HG02798 (cell line): ENCODE measurements around the gene PIWIL1.

Experiments used
- ATAC-seq: cut with Tn5 transposase; IDR thresholded peaks from one replicate; pipeline ENCODE4 v1.9.1; 2021; ENCODE audit warnings: mild to moderate bottlenecking; ENCODE audit not compliant: unreplicated experiment, poor library complexity

PIWIL1 gene

DNA sequence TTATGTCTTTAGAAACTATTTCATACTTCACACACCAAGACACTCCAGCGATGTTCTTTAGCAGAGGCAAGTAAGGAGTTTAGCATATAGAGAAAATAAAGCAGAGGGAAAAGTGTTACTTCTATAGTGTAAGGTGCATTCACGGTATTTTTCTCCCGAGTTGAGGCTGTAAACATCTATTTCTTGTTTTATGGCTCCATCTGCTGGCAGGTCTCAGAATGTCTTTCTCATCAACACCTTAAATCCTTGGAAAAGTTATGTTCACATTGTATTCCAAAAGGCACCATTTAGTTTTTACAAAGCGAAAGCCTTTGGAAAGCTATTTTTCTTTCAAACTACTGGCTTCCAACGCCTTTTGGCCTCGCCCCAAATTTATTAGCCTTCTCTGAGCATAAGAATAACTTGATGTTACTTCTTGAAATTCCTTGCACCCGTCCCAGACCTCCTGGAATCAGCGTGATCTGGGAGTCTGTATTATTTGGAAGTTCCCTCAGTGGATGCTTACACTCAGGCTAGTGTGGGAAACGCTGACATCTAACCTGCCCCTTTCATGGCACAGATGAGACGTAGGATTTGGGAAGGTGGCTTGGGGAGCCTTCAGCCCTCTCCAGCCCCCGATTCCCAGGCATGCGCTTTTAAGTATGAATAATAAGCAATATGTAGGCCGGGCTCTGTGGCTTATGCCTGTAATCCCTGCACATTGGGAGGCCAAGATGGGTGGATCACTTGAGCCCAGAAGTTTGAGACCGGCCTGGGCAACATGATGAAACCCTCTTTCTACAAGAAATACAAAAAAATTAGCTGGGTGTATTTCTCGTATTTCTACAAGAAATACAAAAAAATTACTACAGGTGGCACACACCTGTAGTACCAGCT, 1.9 kb upstream of the PIWIL1 start:
- no peak for ATAC-seq

DNA sequence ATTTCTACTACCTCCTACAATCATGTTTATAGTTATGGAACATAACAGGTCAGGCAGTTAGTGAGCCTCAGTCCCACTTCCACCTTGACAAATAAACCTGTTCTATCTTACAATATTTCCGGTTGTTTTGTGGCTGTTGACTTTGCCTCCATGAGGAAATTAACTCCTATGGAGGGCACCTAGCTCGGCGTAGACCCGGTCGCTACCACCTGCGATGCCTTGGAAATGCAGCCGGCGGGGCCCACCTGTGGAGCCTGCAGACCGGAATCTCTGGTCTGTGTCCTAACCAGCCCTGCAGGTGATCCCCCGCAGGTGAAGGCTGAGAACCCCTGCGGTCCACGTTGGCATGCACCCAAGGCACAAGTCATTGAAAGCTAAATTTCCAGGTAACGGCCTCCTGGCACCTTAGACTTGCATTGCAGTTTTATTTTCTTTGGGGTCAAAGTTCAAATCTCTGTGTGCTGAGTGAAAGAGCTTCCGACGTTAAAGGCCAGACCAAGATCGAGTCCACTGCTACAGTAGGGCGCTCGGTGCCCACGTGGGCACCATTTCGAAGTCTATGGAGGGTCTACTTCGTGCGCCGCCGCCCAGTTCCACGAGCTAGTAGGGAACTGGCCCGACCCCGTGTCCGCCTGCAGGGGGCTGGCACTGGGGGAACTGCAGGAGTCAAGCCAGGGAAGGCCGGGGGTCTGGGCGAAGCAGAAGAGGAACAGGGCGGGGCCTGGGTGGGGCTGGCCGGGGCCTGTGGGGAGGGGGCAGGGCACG, 782 bp upstream of the PIWIL1 start:
- no peak for ATAC-seq

DNA sequence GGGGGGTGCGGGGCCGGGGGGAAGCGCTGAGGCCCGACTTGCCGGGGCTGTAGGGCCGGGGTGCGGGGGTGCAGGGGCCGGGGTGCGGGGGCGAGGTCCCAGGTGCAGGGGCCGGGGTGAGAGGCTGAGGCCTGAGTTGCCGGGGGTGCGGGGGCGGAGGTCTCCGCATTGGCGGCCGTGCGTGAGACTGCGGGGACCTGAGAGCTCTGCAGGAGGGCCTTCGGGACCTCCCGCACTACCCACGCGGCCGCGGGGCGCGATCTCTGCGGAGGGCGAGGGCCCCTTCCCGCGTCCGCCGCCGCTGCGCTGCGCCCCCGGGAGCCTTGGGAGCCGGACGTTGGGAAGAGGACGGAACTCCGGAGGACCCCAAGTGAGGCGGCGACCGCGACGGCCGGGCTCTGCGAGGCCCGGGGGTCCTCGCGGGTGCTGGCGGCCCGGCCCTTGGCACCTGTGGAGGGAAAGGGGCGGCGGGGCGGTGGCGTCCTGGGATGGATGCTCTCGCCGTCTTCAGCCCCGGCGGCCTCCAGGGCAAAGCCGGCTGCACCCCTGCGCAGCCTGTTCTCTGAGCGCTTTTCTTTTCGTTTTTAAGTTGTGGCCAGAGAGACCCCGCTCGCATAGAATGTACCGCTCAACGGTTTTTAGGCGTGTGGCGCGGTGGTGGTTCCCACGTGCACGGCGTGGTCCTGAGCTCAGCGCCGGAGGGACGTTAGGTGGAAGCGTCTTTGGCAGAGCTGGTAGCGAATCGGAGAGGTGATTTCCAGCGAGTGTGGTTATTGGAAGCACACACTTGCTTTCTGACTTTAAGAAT, 1.3 kb downstream of the PIWIL1 start:
- ATAC-seq, result no peak

DNA sequence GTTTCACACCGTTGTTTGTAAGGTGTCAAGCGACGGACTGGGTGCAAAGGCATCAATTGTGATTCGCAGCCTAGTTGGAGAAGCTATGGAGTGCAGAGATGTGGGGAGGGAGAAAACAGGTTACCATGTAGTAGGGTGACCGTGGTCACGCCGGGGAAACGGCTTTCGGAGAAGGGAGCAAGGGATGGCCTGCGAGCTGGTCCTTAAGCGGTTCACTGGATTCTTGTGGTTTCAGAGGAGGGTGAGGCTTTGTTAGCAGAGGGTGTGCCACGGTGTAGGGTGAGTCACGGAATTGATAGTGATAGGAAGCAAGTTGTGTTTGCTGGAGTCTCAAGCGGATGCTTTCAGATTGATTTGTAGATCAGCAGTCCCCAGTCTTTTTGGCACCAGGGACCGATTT, 2.3 kb downstream of the PIWIL1 start:
- no peak for ATAC-seq

DNA sequence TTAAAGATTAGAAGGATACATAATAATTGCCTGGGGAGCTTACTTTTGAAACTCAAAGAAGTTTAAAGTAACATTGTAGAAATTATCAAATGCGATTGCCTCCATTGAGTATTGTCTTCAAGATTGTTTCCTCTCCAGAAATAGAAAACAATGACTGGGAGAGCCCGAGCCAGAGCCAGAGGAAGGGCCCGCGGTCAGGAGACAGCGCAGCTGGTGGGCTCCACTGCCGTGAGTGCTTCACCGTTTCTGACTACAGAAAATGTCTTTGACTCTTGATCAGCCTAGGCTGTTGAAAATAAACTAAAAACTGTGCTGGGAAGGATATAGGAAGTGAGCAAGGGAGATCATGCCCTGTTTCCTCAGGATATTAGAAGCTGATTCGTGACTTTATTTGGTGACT, 4.8 kb downstream of the PIWIL1 start:
- ATAC-seq, result no peak

DNA sequence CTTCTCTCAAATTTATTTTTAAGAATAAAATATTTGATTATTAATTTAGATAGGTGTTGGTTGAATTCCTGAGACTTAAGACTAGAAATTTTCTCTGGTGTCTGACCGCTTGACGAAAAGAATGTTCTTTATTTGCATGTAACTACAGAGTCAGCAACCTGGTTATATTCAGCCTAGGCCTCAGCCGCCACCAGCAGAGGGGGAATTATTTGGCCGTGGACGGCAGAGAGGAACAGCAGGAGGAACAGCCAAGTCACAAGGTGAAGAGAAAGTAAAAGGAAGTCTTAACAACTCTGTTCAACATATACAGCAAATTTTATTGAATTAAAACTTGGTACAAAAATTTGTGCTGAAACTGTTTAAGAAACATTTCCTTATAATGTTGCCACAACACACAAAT, 5.2 kb downstream of the PIWIL1 start:
- no peak for ATAC-seq

DNA sequence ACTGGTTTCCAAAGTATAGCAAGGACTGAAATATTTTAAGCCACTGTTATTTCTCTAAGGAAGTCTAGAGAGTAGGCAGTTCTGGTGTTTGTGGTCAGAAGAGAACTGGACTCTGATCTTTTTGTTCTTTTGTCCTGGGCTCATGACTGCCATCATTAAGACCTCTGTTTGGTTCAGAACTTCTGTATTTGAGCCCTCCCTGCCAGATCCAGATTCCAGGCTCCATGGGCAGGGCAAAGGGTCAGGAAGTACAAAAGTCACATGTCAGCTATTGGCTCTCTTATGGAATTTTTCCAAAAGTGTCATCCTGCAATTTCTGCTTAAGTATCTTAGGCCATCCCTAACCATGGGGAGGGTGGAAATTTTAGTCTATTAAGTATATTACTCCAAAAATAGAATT, 6.8 kb downstream of the PIWIL1 start:
- no peak for ATAC-seq

DNA sequence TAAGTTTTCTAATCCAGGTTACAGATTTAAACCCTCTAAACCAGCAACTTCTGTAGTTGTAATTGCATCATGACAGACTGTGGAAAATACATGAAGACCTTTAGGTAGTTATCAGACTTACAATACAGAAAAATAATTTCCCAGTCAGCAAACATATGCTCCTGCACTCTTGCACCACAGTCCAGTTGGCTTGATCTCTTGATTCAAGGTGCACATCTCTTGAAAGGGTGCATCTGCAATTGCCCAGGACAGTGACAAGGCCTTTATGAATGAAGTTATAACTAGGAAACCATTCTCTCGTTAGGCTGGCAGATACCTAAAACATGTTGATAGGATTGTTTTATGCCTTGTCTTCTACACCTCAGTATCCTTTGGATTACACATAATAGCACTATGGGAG, 7.6 kb downstream of the PIWIL1 start:
- ATAC-seq, result no peak

DNA sequence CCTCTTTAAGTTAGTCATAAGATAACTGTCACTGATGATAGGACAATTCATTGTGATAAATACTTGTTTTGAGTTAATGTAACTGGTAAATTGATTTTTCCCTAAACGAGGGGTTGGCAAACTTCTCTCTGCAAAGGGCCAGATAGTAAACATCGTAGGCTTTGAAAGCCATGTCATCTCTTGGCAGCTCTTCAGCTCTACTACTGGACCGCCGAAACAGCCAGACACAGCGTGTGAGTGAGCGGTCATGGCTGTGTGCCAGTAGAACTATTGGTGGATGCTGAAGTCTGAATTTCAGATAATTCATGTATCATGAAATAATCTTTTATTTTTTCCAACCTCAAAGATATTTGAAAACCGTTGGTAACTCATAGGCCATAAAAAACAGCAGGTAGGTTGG, 9.9 kb downstream of the PIWIL1 start:
- no peak for ATAC-seq

DNA sequence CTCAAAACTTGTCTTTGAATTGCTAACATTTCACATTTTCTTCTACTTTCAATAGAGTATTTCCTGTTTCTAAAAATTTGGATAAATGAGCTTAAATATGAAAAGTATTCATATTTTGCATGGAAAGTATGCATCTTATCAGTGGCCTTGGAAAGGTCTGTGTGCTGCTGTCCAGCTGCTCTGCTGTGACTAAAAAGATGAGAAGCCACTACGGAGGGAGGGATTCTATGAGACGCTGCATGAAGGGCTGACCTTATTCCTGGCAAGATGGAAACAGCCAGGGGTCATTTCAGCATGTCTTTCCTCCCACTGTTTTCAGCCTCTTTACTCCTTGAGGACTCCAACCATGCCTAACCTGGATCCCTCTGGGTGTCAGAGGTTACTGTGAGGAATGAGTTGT, 13.0 kb downstream of the PIWIL1 start:
- no peak for ATAC-seq

DNA sequence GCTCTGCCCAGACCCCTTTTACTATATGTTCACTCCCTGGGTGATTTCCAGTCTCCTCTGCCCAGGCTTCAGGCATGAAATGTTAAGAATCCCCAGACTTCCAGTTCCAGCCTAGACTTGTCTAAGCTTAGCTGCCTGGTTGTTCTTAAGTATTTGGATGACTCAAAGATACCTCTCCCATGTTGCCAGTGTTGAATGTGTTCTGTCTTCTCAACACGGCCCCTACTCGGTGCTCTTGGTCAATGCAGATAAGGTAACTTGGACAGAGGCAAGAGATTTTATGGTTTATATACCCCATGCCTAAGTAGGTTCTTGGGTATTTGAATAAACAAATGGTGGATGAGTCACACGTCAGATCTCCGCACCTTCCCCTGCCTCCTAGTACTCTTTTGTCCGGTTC, 13.6 kb downstream of the PIWIL1 start:
- no peak for ATAC-seq

DNA sequence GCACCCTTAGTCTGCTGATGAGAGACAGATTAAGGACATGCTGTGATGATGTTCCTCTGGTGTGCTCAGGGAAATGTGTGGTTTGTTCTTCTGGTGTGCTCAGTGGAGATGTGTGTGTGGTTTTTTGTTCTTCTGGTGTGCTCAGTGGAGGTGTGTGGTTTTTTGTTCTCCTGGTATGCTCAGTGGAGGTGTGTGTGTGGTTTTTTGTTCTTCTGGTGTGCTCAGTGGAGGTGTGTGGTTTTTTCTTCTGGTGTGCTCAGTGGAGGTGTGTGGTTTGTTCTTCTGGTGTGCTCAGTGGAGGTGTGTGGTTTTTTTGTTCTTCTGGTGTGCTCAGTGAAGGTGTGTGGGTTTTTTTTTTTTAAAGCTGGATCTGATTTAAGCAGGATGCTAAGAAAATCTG, 15.4 kb downstream of the PIWIL1 start:
- no peak for ATAC-seq

DNA sequence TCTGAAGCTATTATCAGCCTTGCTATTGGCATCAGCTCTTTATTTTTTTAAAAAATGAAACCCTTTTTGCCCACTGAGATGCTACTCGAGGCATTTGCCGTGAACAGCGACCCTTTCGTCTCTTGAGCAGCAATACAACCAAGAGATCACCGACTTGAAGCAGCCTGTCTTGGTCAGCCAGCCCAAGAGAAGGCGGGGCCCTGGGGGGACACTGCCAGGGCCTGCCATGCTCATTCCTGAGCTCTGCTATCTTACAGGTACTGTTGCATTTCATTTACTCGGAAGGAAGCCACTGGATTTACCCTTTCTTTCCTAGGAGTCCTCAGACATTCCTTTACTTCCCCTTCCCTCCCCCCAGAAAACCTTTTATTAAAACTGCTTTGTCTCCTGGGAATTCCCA, 16.7 kb downstream of the PIWIL1 start:
- no peak for ATAC-seq

DNA sequence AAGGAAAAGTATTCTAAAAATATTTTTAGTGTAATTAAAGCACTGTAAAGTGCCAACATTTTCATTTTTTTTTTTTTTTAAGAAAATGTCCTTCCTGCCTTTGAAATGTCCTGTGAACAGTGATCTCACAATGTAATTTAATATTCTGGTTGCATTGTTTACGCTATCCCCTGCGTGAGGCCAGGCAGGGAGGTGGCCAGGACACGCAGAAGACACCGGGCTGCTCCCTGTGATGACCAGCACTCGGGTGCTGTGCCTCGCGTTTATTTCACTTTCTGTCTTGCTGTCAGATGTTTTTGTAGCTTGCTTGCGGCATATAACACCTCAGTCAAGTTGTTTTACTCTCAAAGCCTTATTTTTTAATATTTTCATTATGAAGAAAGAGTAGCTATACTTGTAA, 18.5 kb downstream of the PIWIL1 start:
- no peak for ATAC-seq

DNA sequence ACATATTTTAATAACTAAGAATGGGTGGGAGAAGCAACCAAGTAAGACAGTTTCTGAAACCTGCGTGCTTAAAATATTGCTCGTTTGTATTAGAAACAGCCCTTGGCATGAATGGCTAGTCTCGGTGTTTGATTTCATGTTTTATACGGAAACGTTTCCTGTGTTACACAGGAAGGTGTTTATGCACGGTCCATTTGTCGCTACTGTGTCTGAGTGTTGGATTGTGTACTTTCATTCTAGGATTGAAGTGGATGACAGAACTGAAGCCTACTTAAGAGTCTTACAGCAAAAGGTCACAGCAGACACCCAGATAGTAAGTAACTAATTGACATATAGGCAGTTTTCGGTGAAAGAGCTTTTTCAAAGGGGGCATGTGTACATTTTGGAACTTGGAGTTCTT, 19.6 kb downstream of the PIWIL1 start:
- ATAC-seq, result no peak

DNA sequence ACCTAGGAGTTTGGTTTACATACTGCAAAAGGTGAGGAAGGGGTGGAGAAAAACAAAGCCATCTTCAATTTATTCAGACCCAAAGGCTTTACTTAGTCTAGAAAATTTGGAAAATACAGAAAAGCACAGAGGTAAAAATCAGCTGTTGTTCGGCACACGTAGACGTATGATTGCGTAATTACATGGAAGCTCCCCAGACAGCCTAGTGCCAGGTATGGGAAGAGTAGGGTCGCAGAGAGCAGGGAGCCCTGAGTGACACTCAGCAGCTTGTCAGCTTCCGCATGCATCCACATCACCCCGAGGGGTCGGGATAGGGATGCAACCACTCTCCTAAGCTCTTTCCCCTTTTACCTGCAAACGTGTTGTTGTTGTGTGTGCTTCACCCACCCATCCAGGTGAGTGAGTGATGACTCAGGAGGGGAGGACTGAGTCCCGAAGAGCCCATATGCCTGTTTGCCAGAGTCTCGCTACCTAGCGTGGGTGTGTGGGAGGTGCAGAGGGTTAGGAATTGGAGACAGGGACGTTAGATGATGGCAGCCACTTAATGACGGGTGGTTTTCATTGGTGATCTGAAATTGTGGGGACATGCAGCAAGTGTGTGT, 20.1 kb downstream of the PIWIL1 start:
- ATAC-seq, result no peak

DNA sequence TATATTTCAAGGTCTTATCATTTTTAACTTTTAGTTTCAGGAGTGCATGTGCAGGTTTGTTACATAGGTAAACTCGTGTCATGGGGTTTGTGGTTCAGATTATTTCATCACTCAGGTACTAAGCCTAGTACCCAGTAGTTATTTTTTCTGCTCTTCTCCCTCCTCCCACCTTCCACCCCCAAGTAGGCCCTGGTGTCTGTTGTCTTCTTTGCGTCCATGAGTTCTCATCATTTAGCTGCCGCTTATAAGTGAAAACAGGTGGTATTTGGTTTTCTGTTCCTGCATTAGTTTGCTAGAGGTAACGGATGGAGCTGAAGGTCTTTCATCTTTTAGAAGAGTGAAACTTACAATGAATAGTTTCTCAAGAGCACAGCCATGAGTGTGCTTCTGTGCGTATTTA, 24.4 kb downstream of the PIWIL1 start:
- no peak for ATAC-seq

DNA sequence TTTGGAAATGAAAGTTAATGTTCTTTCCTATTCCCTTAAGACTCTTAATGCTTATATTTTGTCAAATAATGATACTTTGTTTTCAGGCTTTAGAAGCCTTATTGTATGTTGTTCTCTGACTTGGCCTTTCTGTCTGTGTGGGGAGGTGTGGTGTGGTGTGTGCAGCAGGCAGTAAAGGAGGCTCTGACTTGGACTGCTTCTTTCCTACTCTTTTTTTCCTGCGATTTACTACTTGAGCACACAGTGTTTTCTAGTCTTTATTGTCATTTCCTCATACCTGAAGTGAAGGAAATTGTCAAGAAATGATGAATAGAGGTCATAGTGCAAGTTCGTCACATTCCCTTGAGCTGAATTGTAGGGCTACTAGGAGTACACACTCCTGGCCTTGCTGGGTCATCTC, 26.9 kb downstream of the PIWIL1 start:
- ATAC-seq, result no peak

DNA sequence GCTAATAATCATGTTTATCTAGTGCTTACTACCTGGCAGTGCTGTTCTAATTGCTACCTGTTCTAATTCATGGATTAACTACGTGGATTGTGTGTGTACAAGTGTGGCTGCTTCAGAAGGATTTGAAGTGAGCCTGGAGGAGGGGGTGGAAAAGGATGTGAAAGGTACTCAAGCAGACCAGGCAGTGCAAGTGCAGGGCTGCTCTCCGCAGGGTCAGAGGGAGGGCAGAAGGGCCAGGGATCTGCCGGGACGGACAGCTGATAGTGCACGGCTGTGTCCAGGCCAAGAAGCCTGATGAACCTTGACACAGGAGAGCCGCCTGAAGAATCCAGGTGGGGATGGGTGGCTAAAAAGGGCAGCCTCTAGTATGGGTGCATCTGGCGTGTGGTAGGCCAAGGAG, 28.5 kb downstream of the PIWIL1 start:
- no peak for ATAC-seq

DNA sequence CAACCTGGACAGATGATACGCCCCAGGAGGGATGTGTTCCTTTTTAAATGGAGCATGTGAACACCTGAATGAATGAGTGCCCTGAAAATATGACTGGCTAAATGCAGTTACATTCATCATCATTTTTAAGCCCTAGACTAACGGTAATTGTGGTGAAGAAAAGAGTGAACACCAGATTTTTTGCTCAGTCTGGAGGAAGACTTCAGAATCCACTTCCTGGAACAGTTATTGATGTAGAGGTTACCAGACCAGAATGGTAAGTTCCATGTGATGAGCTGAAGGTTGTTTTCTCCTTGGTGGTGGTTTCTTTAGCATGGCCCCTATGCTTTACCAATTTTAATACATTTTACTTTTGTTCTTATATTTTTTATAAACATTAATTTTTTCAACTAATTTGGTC, 29.3 kb downstream of the PIWIL1 start:
- no peak for ATAC-seq

DNA sequence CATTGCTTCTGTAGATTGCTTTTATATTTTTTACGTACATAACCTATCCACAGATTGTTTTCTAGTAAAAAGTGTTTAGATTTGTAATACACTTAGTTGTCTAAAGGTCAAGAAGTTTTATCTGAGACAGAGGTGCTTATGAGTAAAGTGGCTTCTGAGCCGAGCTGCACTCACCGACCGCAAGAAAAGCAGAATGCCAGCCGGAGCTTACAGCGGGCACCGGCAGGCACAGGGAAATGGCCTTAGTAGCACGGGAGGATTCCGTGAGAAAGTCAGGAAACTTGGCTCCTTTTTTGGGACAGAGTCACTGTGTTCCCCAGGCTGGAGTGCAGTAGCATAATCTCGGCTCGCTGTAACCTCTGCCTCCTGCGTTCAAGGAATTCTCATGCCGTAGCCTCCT, 29.8 kb downstream of the PIWIL1 start:
- no peak for ATAC-seq
